GM12878 (cell line): ENCODE data around the gene NTRK1. TPM values are rescaled to one million over a fixed set of nuclear protein-coding genes. Genes with fewer than 3 reads are reported as not detected.

Experiments used
- ATAC-seq: fragments of 200-7000 bp; cut with Tn5 transposase; 3 replicates; pipeline ENCODE4 v1.9.1; 2020; ENCODE audit warnings: mild to moderate bottlenecking, moderate library complexity
- BruUV-seq: library from RNA; stranded (reverse); fragments of 400-500 nt; replicated peaks from 2 replicates; lab custom pipeline; 2021; lab: Mats Ljungman, UMichigan
- CTCF ChIA-PET: fragments of 300-600 bp; sonication (Branson Sonifier 250); formaldehyde crosslinking; extraction: SDS; loops from one replicate; lab custom pipeline; 2021; ENCODE audit warnings: inconsistent platforms; lab: Yijun Ruan, JAX
- POLR2A ChIA-PET: fragments of 350-600 bp; formaldehyde crosslinking; extraction: SDS; loops from one replicate; lab custom pipeline; 2021; ENCODE audit warnings: inconsistent platforms; lab: Charles Lee
- RAD21 ChIA-PET: fragments of 300-600 bp; sonication (Branson Sonifier 250); formaldehyde crosslinking; loops from one replicate; lab custom pipeline; 2023; ENCODE audit warnings: antibody characterized with exemption; ENCODE audit not compliant: unreplicated experiment; lab: Charles Lee
- SMC1A ChIA-PET: fragments of 300-600 bp; sonication (Branson Sonifier 250); formaldehyde crosslinking; loops from one replicate; lab custom pipeline; 2023; ENCODE audit not compliant: unreplicated experiment, uncharacterized antibody; lab: Charles Lee
- DNase-seq: peaks from one replicate; pipeline ENCODE4 v3.0.0-alpha.2; 2011; ENCODE audit warnings: low read depth, low spot score
- FAIRE-seq: peaks from 3 replicates; lab custom pipeline; 2011; peaks lifted over from hg19 to GRCh38; lab: Jason Lieb, UNC
- H2AFZ ChIP-seq: 2 replicates; pipeline ENCODE4 v1.6.0; 2011; ENCODE audit warnings: low read depth, low read length, control low read depth; ENCODE audit not compliant: control insufficient read depth
- H3K27ac ChIP-seq: 2 replicates; pipeline ENCODE4 v1.5.1; 2011; ENCODE audit warnings: control low read depth; ENCODE audit not compliant: control insufficient read depth, insufficient read depth
- H3K27me3 ChIP-seq, 2 experiments: replicated peaks in 1 of 2; 2 replicates each; pipeline versions ENCODE4 v1.6.0 to v1.6.1; 2011; ENCODE audit warnings: low read length in 1 of 2; ENCODE audit not compliant: control insufficient read depth in 2 of 2, insufficient read depth in 2 of 2
- H3K36me3 ChIP-seq, 2 experiments: 2 replicates each; pipeline ENCODE4 v1.5.1; 2011; ENCODE audit warnings: low read length in 1 of 2; ENCODE audit not compliant: control insufficient read depth in 2 of 2, insufficient read depth in 2 of 2
- H3K4me1 ChIP-seq: 2 replicates; pipeline ENCODE4 v1.6.1; 2011; ENCODE audit warnings: mild to moderate bottlenecking, low read length, moderate library complexity, mixed read lengths; ENCODE audit not compliant: control insufficient read depth, insufficient read depth
- H3K4me2 ChIP-seq: 2 replicates; pipeline ENCODE4 v1.6.0; 2011; ENCODE audit warnings: control low read depth; ENCODE audit not compliant: control insufficient read depth, insufficient read depth
- H3K4me3 ChIP-seq: fragments of 200-600 bp; sonication (generic); 2 replicates; pipeline ENCODE4 v1.5.1; 2016
- H3K79me2 ChIP-seq: 2 replicates; pipeline ENCODE4 v1.6.0; 2011; ENCODE audit warnings: low read length; ENCODE audit not compliant: control insufficient read depth, insufficient read depth
- H3K9ac ChIP-seq: 2 replicates; pipeline ENCODE4 v1.8.0; 2011; ENCODE audit warnings: low read length, control low read depth, mixed read lengths; ENCODE audit not compliant: control insufficient read depth, insufficient read depth
- H3K9me3 ChIP-seq: replicated peaks from 3 replicates; pipeline ENCODE4 v1.5.1; 2011; ENCODE audit warnings: mild to moderate bottlenecking, low read length; ENCODE audit not compliant: control insufficient read depth, insufficient read depth
- H4K20me1 ChIP-seq: 2 replicates; pipeline ENCODE4 v1.6.0; 2011; ENCODE audit not compliant: control insufficient read depth, insufficient read depth
- CHD2 ChIP-seq: IDR thresholded peaks from 2 replicates; pipeline ENCODE4 v1.6.1; 2011; ENCODE audit warnings: low read depth, low read length, improper control_type of control experiment, borderline replicate concordance
- CREB1 ChIP-seq: IDR thresholded peaks from 2 replicates; pipeline ENCODE4 v1.6.1; 2012; ENCODE audit warnings: low read depth, mild to moderate bottlenecking, inconsistent platforms
- FOXK2 ChIP-seq: fragments of 450-650 bp; IDR thresholded peaks from 2 replicates; pipeline ENCODE4 v1.6.1; 2017; ENCODE audit warnings: mild to moderate bottlenecking, moderate library complexity
- IKZF2 ChIP-seq, 2 experiments: fragments of 450-650 bp; IDR thresholded peaks; 2 replicates each; pipeline ENCODE4 v1.6.1; 2017; ENCODE audit warnings: mild to moderate bottlenecking in 2 of 2, moderate library complexity in 2 of 2
- IRF3 ChIP-seq: fragments of 450-650 bp; IDR thresholded peaks from 2 replicates; pipeline ENCODE4 v1.6.1; 2014; ENCODE audit warnings: mild to moderate bottlenecking
- MAX ChIP-seq: IDR thresholded peaks from 2 replicates; pipeline ENCODE4 v1.6.1; 2012; ENCODE audit warnings: low read depth, low read length, improper control_type of control experiment
- MLLT1 ChIP-seq: fragments of 450-650 bp; IDR thresholded peaks from 2 replicates; pipeline ENCODE4 v1.6.1; 2016; ENCODE audit warnings: mild to moderate bottlenecking
- MTA3 ChIP-seq: IDR thresholded peaks from 2 replicates; pipeline ENCODE4 v1.6.1; 2012; ENCODE audit warnings: low read length, inconsistent platforms, borderline replicate concordance
- NFIC ChIP-seq: IDR thresholded peaks from 2 replicates; pipeline ENCODE4 v1.6.1; 2012; ENCODE audit warnings: low read depth, mild to moderate bottlenecking, inconsistent platforms, low read length, moderate library complexity
- NRF1 ChIP-seq: conservative IDR thresholded peaks from 2 replicates; pipeline ENCODE4 v1.6.1; 2011; ENCODE audit warnings: mild to moderate bottlenecking, low read depth, low read length, improper control_type of control experiment
- POLR2AphosphoS5 ChIP-seq: IDR thresholded peaks from 2 replicates; pipeline ENCODE4 v1.6.1; 2011; ENCODE audit warnings: mild to moderate bottlenecking, low read length, inconsistent platforms
- RCOR1 ChIP-seq: conservative IDR thresholded peaks from 2 replicates; pipeline ENCODE4 v1.6.1; 2012; ENCODE audit warnings: low read depth, low read length, improper control_type of control experiment
- SIX5 ChIP-seq: IDR thresholded peaks from 2 replicates; pipeline ENCODE4 v1.6.1; 2011; ENCODE audit warnings: mild to moderate bottlenecking, low read depth, low read length, moderate library complexity; ENCODE audit not compliant: severe bottlenecking
- TAF1 ChIP-seq: IDR thresholded peaks from 2 replicates; pipeline ENCODE4 v1.6.1; 2011; ENCODE audit warnings: mild to moderate bottlenecking, low read depth, low read length, borderline replicate concordance
- TCF12 ChIP-seq: IDR thresholded peaks from 2 replicates; pipeline ENCODE4 v1.6.1; 2011; ENCODE audit warnings: low read depth, mild to moderate bottlenecking, low read length
- ZBTB33 ChIP-seq: fragments of 450-650 bp; IDR thresholded peaks from 2 replicates; pipeline ENCODE4 v1.6.1; 2017; ENCODE audit warnings: mild to moderate bottlenecking
- ZNF207 ChIP-seq: fragments of 450-650 bp; IDR thresholded peaks from 2 replicates; pipeline ENCODE4 v1.6.1; 2014; ENCODE audit warnings: antibody characterized with exemption, mild to moderate bottlenecking, borderline replicate concordance
- WGBS: methylation state at CpG from one replicate; pipeline ENCODE4 v1.1.6; 2016; ENCODE audit warnings: low lambda C conversion rate; ENCODE audit not compliant: insufficient replicate concordance, insufficient coverage; ENCODE audit errors: missing lambda C conversion rate; 5-methylcytosine and 5-hydroxymethylcytosine counted together
- in situ Hi-C: fragments of 300-500 bp; cut with MboI; formaldehyde crosslinking; loops from 9 replicates; pipeline ENCODE4 v1.14.3; 2018; ENCODE audit warnings: mixed read lengths
- intact Hi-C: fragments of 100-400 bp; cut with micrococcal nuclease; formaldehyde crosslinking; loops from one replicate; pipeline ENCODE4 v1.14.2; 2022; ENCODE audit not compliant: unreplicated experiment
- polyA plus RNA-seq, 11 experiments: library from polyadenylated mRNA; depleted of rRNA in 4 of 11; unstranded in 6 of 11; stranded (reverse) in 5 of 11; fragments of >200 nt; fragmentation: Nextera tagmentation in 4 of 11; fragmentation: Illumina TruSeq in 1 of 11; extraction: Ambion mirVana in 4 of 11; extraction: Trizol in 1 of 11; gene quantifications; 1 replicate in 1 of 11; 2 replicates in 10 of 11; pipeline versions ENCODE4 v1.2.1 to v1.2.3, GENCODE V29; 2011 to 2016; ENCODE audit warnings: inconsistent platforms in 2 of 11, missing spikeins in 2 of 11, low read depth in 1 of 11
- total RNA-seq, 4 experiments: library from RNA; depleted of rRNA in 3 of 4; stranded (reverse); fragments of >200 nt in 3 of 4; fragmentation: Illumina TruSeq in 1 of 4; extraction: Trizol in 1 of 4; gene quantifications; 2 replicates each; pipeline versions ENCODE4 v1.2.1 to v1.2.3, GENCODE V29; 2013 to 2021

NTRK1 gene
- total and polyA plus RNA-seq, 10 of the 15 experiments (the other 5 are each of a cell fraction or from before 2014, with no cell fraction given) = 0.10 to 0.56 (median 0.40) TPM; not detected in 7

GRCh38 chr1:156895455-156895812 lies 34.8 kb downstream of the NTRK1 start:
- ChIA-PET SMC1A (no interaction called here), POLR2A (no interaction called here), CTCF (interaction anchor here (1.0 to 1.9 kb wide), 5 partner anchors 36 to 206 kb away, joined by 3 to 5 read pairs (median 4); partner anchors contain the start of gene NTRK1), RAD21 (no interaction called here)
- H3K27ac ChIP-seq = no peak overlapping the region
- H3K27me3 ChIP-seq = peaks cover 5 to 15% of the 10 kb centered on the region in 2 experiments
- ATAC-seq (no peak), DNase-seq (no peak), FAIRE-seq (no peak)
- no peak for TF ChIP-seq IRF3
- no peak for TF ChIP-seq SIX5
- no peak for TF ChIP-seq IKZF2 (IDR thresholded peaks at IDR 0.05)
- no peak for TF ChIP-seq CREB1
- TF ChIP-seq FOXK2 = no peak
- TF ChIP-seq ZNF207 = no peak
- TF ChIP-seq TCF12 = no peak
- TF ChIP-seq CHD2 = no peak
- no peak for TF ChIP-seq ZBTB33
- TF ChIP-seq NFIC = no peak
- TF ChIP-seq MLLT1 = no peak
- no peak for TF ChIP-seq TAF1
- no peak for TF ChIP-seq MAX
- TF ChIP-seq MTA3 = no peak
- TF ChIP-seq NRF1 = no peak
- TF ChIP-seq RCOR1 = no peak
- TF ChIP-seq POLR2AphosphoS5 = no peak
- no peaks in the 10 kb centered on the region for H3K36me3 ChIP-seq
- in situ Hi-C loops = no loop called here
- H3K4me2 ChIP-seq = no peak overlapping the region
- no peaks in the 10 kb centered on the region for H3K4me1 ChIP-seq
- no peak overlapping the region for H2AFZ ChIP-seq
- no TSS peak for BruUV-seq
- H3K9ac ChIP-seq = no peak overlapping the region
- intact Hi-C loops = no loop called here
- no peaks in the 10 kb centered on the region for H4K20me1 ChIP-seq
- no peak overlapping the region for H3K4me3 ChIP-seq
- H3K9me3 ChIP-seq = no peaks in the 10 kb centered on the region
- H3K79me2 ChIP-seq = no peaks in the 10 kb centered on the region
- 38% methylated on average over 4 of the region's 4 CpGs for WGBS
